GM12878 (cell line): ENCODE results near the gene GPC5.

Experiments used
- CHD2 ChIP-seq: IDR thresholded peaks from 2 replicates; pipeline ENCODE4 v1.6.1; 2011; ENCODE audit warnings: low read depth, low read length, improper control_type of control experiment, borderline replicate concordance
- DPF2 ChIP-seq: fragments of 450-650 bp; IDR thresholded peaks from 2 replicates; pipeline ENCODE4 v1.6.1; 2017; ENCODE audit warnings: mild to moderate bottlenecking
- ESRRA ChIP-seq: IDR thresholded peaks from 2 replicates; pipeline ENCODE4 v1.6.1; 2012; ENCODE audit warnings: mild to moderate bottlenecking, low read length, improper control_type of control experiment
- HCFC1 ChIP-seq: fragments of 150-350 bp; IDR thresholded peaks from 2 replicates; pipeline ENCODE4 v1.6.1; 2014; ENCODE audit warnings: low read length
- IRF4 ChIP-seq: IDR thresholded peaks from 2 replicates; pipeline ENCODE4 v1.6.1; 2011; ENCODE audit warnings: low read depth, low read length
- JUNB ChIP-seq: IDR thresholded peaks from 2 replicates; pipeline ENCODE4 v1.6.1; 2016; ENCODE audit warnings: antibody characterized with exemption, mild to moderate bottlenecking
- POLR2A ChIP-seq: IDR thresholded peaks from 2 replicates; pipeline ENCODE4 v1.6.1; 2011; ENCODE audit warnings: low read depth, mild to moderate bottlenecking, low read length
- SMAD1 ChIP-seq: fragments of 450-650 bp; IDR thresholded peaks from 2 replicates; pipeline ENCODE4 v1.6.1; 2018; ENCODE audit warnings: mild to moderate bottlenecking, low read depth; ENCODE audit not compliant: partially characterized antibody
- SRF ChIP-seq, 2 experiments: IDR thresholded peaks; 2 replicates each; pipeline ENCODE4 v1.6.1; 2011; ENCODE audit warnings: low read depth in 2 of 2, low read length in 2 of 2, mild to moderate bottlenecking in 1 of 2, moderate library complexity in 1 of 2
- TAF1 ChIP-seq: IDR thresholded peaks from 2 replicates; pipeline ENCODE4 v1.6.1; 2011; ENCODE audit warnings: mild to moderate bottlenecking, low read depth, low read length, borderline replicate concordance
- TF ChIP-seq, protein P1 (sequence below): IDR thresholded peaks from 2 replicates; pipeline ENCODE4 v1.6.1; 2012; ENCODE audit warnings: improper control_type of control experiment, low read depth, low read length; ENCODE audit not compliant: insufficient replicate concordance
- TF ChIP-seq, protein P2 (sequence below): IDR thresholded peaks from 2 replicates; pipeline ENCODE4 v1.6.1; 2011; ENCODE audit warnings: borderline replicate concordance, low read depth, mild to moderate bottlenecking, moderate library complexity, low read length; ENCODE audit not compliant: insufficient read depth, poor library complexity, severe bottlenecking
- TF ChIP-seq, protein P3 (sequence below), 3 experiments: IDR thresholded peaks in 2 of 3; conservative IDR thresholded peaks in 1 of 3; 2 replicates each; pipeline ENCODE4 v1.5.1; 2011; ENCODE audit warnings: low read depth in 3 of 3, low read length in 3 of 3, mild to moderate bottlenecking in 3 of 3, control low read depth in 2 of 3, moderate library complexity in 2 of 3, inconsistent platforms in 1 of 3, mixed read lengths in 1 of 3; ENCODE audit not compliant: control insufficient read depth in 2 of 3, insufficient read depth in 1 of 3; ENCODE audit errors: extremely low read depth in 1 of 3

DNA sequence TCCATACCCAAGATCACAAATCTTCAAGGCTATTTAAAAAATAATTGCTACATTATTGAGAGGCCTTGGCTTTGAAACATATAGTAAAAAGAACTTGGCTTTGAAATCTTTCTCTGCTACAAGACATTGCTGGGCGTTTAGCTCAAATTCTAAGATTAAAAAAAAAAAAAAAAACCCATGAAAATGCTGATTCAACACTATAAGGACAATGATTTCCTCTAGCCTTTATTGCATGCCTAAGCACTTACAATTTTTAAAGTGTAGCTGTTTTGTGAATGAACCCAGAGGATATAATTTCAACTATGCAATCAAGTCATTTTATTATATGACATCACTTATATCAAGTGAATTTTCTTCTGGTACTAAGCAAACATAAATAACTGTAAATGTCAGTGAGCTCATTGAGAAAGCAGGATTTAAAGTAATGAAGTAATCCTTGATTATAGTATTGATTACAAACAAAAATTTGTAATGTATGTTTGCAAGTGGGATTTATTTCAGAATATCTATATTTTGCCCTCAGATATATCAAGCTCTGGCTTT is 1488.2 kb downstream of the GPC5 start:
- TF ChIP-seq, protein P1, sequence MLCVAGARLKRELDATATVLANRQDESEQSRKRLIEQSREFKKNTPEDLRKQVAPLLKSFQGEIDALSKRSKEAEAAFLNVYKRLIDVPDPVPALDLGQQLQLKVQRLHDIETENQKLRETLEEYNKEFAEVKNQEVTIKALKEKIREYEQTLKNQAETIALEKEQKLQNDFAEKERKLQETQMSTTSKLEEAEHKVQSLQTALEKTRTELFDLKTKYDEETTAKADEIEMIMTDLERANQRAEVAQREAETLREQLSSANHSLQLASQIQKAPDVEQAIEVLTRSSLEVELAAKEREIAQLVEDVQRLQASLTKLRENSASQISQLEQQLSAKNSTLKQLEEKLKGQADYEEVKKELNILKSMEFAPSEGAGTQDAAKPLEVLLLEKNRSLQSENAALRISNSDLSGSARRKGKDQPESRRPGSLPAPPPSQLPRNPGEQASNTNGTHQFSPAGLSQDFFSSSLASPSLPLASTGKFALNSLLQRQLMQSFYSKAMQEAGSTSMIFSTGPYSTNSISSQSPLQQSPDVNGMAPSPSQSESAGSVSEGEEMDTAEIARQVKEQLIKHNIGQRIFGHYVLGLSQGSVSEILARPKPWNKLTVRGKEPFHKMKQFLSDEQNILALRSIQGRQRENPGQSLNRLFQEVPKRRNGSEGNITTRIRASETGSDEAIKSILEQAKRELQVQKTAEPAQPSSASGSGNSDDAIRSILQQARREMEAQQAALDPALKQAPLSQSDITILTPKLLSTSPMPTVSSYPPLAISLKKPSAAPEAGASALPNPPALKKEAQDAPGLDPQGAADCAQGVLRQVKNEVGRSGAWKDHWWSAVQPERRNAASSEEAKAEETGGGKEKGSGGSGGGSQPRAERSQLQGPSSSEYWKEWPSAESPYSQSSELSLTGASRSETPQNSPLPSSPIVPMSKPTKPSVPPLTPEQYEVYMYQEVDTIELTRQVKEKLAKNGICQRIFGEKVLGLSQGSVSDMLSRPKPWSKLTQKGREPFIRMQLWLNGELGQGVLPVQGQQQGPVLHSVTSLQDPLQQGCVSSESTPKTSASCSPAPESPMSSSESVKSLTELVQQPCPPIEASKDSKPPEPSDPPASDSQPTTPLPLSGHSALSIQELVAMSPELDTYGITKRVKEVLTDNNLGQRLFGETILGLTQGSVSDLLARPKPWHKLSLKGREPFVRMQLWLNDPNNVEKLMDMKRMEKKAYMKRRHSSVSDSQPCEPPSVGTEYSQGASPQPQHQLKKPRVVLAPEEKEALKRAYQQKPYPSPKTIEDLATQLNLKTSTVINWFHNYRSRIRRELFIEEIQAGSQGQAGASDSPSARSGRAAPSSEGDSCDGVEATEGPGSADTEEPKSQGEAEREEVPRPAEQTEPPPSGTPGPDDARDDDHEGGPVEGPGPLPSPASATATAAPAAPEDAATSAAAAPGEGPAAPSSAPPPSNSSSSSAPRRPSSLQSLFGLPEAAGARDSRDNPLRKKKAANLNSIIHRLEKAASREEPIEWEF = no peak
- TF ChIP-seq CHD2 (no peak), TAF1 (no peak), ESRRA (no peak), POLR2A (no peak), JUNB (no peak), IRF4 (no peak), SMAD1 (no peak), SRF (IDR thresholded peaks at IDR 0.05; ENCODE audit: low read depth in 2 of 2, low read length in 2 of 2) (no peak), HCFC1 (no peak), DPF2 (no peak)
- TF ChIP-seq, protein P2, sequence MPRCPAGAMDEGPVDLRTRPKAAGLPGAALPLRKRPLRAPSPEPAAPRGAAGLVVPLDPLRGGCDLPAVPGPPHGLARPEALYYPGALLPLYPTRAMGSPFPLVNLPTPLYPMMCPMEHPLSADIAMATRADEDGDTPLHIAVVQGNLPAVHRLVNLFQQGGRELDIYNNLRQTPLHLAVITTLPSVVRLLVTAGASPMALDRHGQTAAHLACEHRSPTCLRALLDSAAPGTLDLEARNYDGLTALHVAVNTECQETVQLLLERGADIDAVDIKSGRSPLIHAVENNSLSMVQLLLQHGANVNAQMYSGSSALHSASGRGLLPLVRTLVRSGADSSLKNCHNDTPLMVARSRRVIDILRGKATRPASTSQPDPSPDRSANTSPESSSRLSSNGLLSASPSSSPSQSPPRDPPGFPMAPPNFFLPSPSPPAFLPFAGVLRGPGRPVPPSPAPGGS = no peak
- TF ChIP-seq, protein P3, sequence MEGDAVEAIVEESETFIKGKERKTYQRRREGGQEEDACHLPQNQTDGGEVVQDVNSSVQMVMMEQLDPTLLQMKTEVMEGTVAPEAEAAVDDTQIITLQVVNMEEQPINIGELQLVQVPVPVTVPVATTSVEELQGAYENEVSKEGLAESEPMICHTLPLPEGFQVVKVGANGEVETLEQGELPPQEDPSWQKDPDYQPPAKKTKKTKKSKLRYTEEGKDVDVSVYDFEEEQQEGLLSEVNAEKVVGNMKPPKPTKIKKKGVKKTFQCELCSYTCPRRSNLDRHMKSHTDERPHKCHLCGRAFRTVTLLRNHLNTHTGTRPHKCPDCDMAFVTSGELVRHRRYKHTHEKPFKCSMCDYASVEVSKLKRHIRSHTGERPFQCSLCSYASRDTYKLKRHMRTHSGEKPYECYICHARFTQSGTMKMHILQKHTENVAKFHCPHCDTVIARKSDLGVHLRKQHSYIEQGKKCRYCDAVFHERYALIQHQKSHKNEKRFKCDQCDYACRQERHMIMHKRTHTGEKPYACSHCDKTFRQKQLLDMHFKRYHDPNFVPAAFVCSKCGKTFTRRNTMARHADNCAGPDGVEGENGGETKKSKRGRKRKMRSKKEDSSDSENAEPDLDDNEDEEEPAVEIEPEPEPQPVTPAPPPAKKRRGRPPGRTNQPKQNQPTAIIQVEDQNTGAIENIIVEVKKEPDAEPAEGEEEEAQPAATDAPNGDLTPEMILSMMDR (IDR thresholded peaks at IDR 0.05 in 2 of 3, conservative IDR thresholded peaks at IDR 0.05 in 1 of 3; ENCODE audit: control insufficient read depth in 2 of 3, extremely low read depth in 1 of 3, insufficient read depth in 1 of 3, low read depth in 3 of 3, low read length in 3 of 3) = no peak
